GM23248 (cell line): ENCODE results near the gene DGKB.

Experiments used
- EZH2 ChIP-seq: fragments of 200-600 bp; sonication (generic); IDR thresholded peaks from 2 replicates; pipeline ENCODE4 v1.6.1; 2018; ENCODE audit warnings: antibody characterized with exemption, mild to moderate bottlenecking; ENCODE audit not compliant: insufficient read depth, poor library complexity, severe bottlenecking
- EZH2phosphoT487 ChIP-seq: fragments of 200-600 bp; sonication (generic); IDR thresholded peaks from 2 replicates; pipeline ENCODE4 v1.6.1; 2018; ENCODE audit warnings: antibody characterized with exemption, moderate library complexity, mild to moderate bottlenecking, low read depth; ENCODE audit not compliant: insufficient read depth

GRCh38 chr7:14228341-14228740 is 674.2 kb downstream of the DGKB start:
- no peak for TF ChIP-seq EZH2phosphoT487
- no peak for TF ChIP-seq EZH2
